ENCODE measurements around the gene ZNF417.
"Not testable (repeated sequence)": the region's sequence is repeated elsewhere in the genome, so short reads cannot be mapped to it uniquely, and the experiment has no call there.

The ZNF417 gene

GRCh38 chr19:57870225-57870624 lies 46.2 kb downstream of the ZNF417 start:
- Histone ChIP-seq H3K9me3 (ENCODE audit: control extremely low read depth in 1 of 5, control insufficient read depth in 4 of 5, insufficient read depth in 2 of 5, low read depth in 1 of 5, low read length in 4 of 5) (peaks cover 6 to 68% (median 56%) of the 10 kb centered on the region in 5 experiments), H3K27me3 (replicated peaks in 2 of 5; ENCODE audit: control insufficient read depth in 4 of 5, insufficient read depth in 5 of 5, low read length in 4 of 5) (no peaks in the 10 kb centered on the region), H3K36me3 (ENCODE audit: control insufficient read depth in 4 of 4, insufficient read depth in 4 of 4, low read length in 3 of 4) (peaks cover 29 to 84% (median 50%) of the 10 kb centered on the region in 4 experiments), H3K4me3 (ENCODE audit: control insufficient read depth in 1 of 7, extremely low read depth in 1 of 7, insufficient read depth in 4 of 7, low read depth in 2 of 7, low read length in 6 of 7) (no peak overlapping the region), H3K4me1 (ENCODE audit: control extremely low read depth in 1 of 4, control insufficient read depth in 4 of 4, insufficient read depth in 4 of 4, low read length in 3 of 4) (no peaks in the 10 kb centered on the region), H3K27ac (ENCODE audit: insufficient read depth in 1 of 2, low read depth in 1 of 2, low read length in 2 of 2, poor library complexity in 1 of 2, severe bottlenecking in 2 of 2) (no peak overlapping the region)
- ChIA-PET POLR2A (no interaction called here), CTCF (interaction anchor here (0.6 kb wide), 1 partner anchor 48 kb away, joined by 3 read pairs; no protein-coding TSS in a partner anchor)
- DNase-seq = no peak
- WGBS (ENCODE audit: insufficient coverage) = no CpG with 5 or more reads among the region's 2 CpGs

GRCh38 chr19:57869655-57870054 lies 46.7 kb downstream of the ZNF417 start:
- 89% methylated on average over 2 of the region's 6 CpGs for WGBS (ENCODE audit: insufficient coverage)
- H3K27me3 ChIP-seq (replicated peaks in 2 of 5; ENCODE audit: control insufficient read depth in 4 of 5, insufficient read depth in 5 of 5, low read length in 4 of 5); POLR2A ChIA-PET; DNase-seq; H3K4me1 ChIP-seq (ENCODE audit: control extremely low read depth in 1 of 4, control insufficient read depth in 4 of 4, insufficient read depth in 4 of 4, low read length in 3 of 4); H3K27ac ChIP-seq (ENCODE audit: insufficient read depth in 1 of 2, low read depth in 1 of 2, low read length in 2 of 2, poor library complexity in 1 of 2, severe bottlenecking in 2 of 2); H3K4me3 ChIP-seq (ENCODE audit: control insufficient read depth in 1 of 7, extremely low read depth in 1 of 7, insufficient read depth in 4 of 7, low read depth in 2 of 7, low read length in 6 of 7): not testable (repeated sequence)
- Histone ChIP-seq H3K36me3 (ENCODE audit: control insufficient read depth in 4 of 4, insufficient read depth in 4 of 4, low read length in 3 of 4) (peaks cover 29 to 86% (median 50%) of the 10 kb centered on the region in 4 experiments), H3K9me3 (ENCODE audit: control extremely low read depth in 1 of 5, control insufficient read depth in 4 of 5, insufficient read depth in 2 of 5, low read depth in 1 of 5, low read length in 4 of 5) (peaks cover 6 to 66% (median 54%) of the 10 kb centered on the region in 5 experiments)
- CTCF ChIA-PET = interaction anchor here (0.6 kb wide), 1 partner anchor 48 kb away, joined by 3 read pairs; no protein-coding TSS in a partner anchor

GRCh38 chr19:57867868-57868492 lies 48.4 kb downstream of the ZNF417 start:
- Histone ChIP-seq H3K9me3 (ENCODE audit: control extremely low read depth in 1 of 5, control insufficient read depth in 4 of 5, insufficient read depth in 2 of 5, low read depth in 1 of 5, low read length in 4 of 5) (peaks cover 6 to 51% (median 44%) of the 10 kb centered on the region in 5 experiments), H3K36me3 (ENCODE audit: control insufficient read depth in 4 of 4, insufficient read depth in 4 of 4, low read length in 3 of 4) (peaks cover 22 to 84% (median 50%) of the 10 kb centered on the region in 4 experiments), H3K4me1 (ENCODE audit: control extremely low read depth in 1 of 4, control insufficient read depth in 4 of 4, insufficient read depth in 4 of 4, low read length in 3 of 4) (no peaks in the 10 kb centered on the region), H3K27me3 (replicated peaks in 2 of 5; ENCODE audit: control insufficient read depth in 4 of 5, insufficient read depth in 5 of 5, low read length in 4 of 5) (no peaks in the 10 kb centered on the region), H3K4me3 (ENCODE audit: control insufficient read depth in 1 of 7, extremely low read depth in 1 of 7, insufficient read depth in 4 of 7, low read depth in 2 of 7, low read length in 6 of 7) (no peak overlapping the region), H3K27ac (ENCODE audit: insufficient read depth in 1 of 2, low read depth in 1 of 2, low read length in 2 of 2, poor library complexity in 1 of 2, severe bottlenecking in 2 of 2) (no peak overlapping the region)
- POLR2A ChIA-PET = interaction anchor here (0.6 kb wide), 2 partner anchors 33 to 177 kb away, joined by 3 read pairs; no protein-coding TSS in a partner anchor
- CTCF ChIA-PET = interaction anchor here (0.9 kb wide), 1 partner anchor 17 kb away, joined by 3 read pairs; no protein-coding TSS in a partner anchor
- WGBS (ENCODE audit: insufficient coverage) = 97% methylated on average over 5 of the region's 7 CpGs
- DNase-seq = no peak
